HepG2 (cell line): Measurements from ENCODE around the gene PXMP4. TPM values are rescaled to one million over a fixed set of nuclear protein-coding genes. Genes with fewer than 3 reads are reported as not detected.
A peak's percentile ranks its signal among the peaks of the same experiment; 100 is the strongest.

Experiments
- ATF3 ChIP-seq: sonication (generic); formaldehyde crosslinking; IDR thresholded peaks from 2 replicates; pipeline ENCODE4 v1.4.0; 2020; ENCODE audit warnings: missing genetic modification reagents
- CAMTA2 ChIP-seq: sonication (generic); formaldehyde crosslinking; IDR thresholded peaks from 2 replicates; pipeline ENCODE4 v1.4.0; 2020; ENCODE audit warnings: mild to moderate bottlenecking, missing genetic modification reagents, borderline replicate concordance
- CBFB ChIP-seq: sonication (generic); formaldehyde crosslinking; IDR thresholded peaks from 2 replicates; pipeline ENCODE4 v1.4.0; 2020; ENCODE audit warnings: missing genetic modification reagents
- DNMT1 ChIP-seq: sonication (generic); formaldehyde crosslinking; IDR thresholded peaks from 2 replicates; pipeline ENCODE4 v1.5.1; 2020; ENCODE audit warnings: mild to moderate bottlenecking, missing genetic modification reagents
- ELF4 ChIP-seq: sonication (generic); formaldehyde crosslinking; IDR thresholded peaks from 2 replicates; pipeline ENCODE4 v1.5.0; 2020; ENCODE audit warnings: missing genetic modification reagents, mild to moderate bottlenecking, moderate library complexity, borderline replicate concordance
- FOXK1 ChIP-seq: sonication (generic); formaldehyde crosslinking; IDR thresholded peaks from 2 replicates; pipeline ENCODE4 v1.4.0; 2020; ENCODE audit warnings: low read depth, missing genetic modification reagents, borderline replicate concordance
- IKZF1 ChIP-seq: fragments of 450-650 bp; IDR thresholded peaks from 2 replicates; pipeline ENCODE4 v1.7.1; 2016
- MTA1 ChIP-seq: sonication (generic); formaldehyde crosslinking; IDR thresholded peaks from 2 replicates; pipeline ENCODE4 v1.4.0; 2020; ENCODE audit warnings: missing genetic modification reagents, mild to moderate bottlenecking, borderline replicate concordance
- NR1H2 ChIP-seq: sonication (generic); formaldehyde crosslinking; IDR thresholded peaks from 2 replicates; pipeline ENCODE4 v1.8.1; 2022; ENCODE audit warnings: low read depth, missing genetic modification reagents, borderline replicate concordance
- PCBP1 ChIP-seq: fragments of 200-400 bp; formaldehyde crosslinking; IDR thresholded peaks from 2 replicates; pipeline ENCODE4 v1.6.1; 2017; ENCODE audit warnings: mild to moderate bottlenecking, low read depth, low read length, borderline replicate concordance
- SKI ChIP-seq: fragments of 450-650 bp; IDR thresholded peaks from one replicate; pipeline ENCODE4 v1.6.1; 2018; ENCODE audit warnings: mild to moderate bottlenecking; ENCODE audit not compliant: partially characterized antibody
- SKIL ChIP-seq: sonication (generic); formaldehyde crosslinking; IDR thresholded peaks from 2 replicates; pipeline ENCODE4 v1.8.0; 2022; ENCODE audit warnings: missing genetic modification reagents, mild to moderate bottlenecking, moderate library complexity, borderline replicate concordance
- SOX6 ChIP-seq, 2 experiments: fragments of 450-650 bp in 1 of 2; sonication (generic) in 1 of 2; formaldehyde crosslinking in 1 of 2; IDR thresholded peaks; 2 replicates each; pipeline versions ENCODE4 v1.4.0 to v1.6.1; 2017 to 2020; ENCODE audit warnings: antibody characterized with exemption in 1 of 2, mild to moderate bottlenecking in 1 of 2, missing genetic modification reagents in 1 of 2
- ZBED4 ChIP-seq: sonication (generic); formaldehyde crosslinking; IDR thresholded peaks from 2 replicates; pipeline ENCODE4 v1.4.0; 2020; ENCODE audit warnings: missing genetic modification reagents, borderline replicate concordance
- ZBTB20 ChIP-seq: sonication (generic); formaldehyde crosslinking; IDR thresholded peaks from 2 replicates; pipeline ENCODE4 v1.8.1; 2023; ENCODE audit warnings: missing genetic modification reagents, low read depth, mild to moderate bottlenecking, borderline replicate concordance
- ZKSCAN8 ChIP-seq: IDR thresholded peaks from 2 replicates; pipeline ENCODE4 v1.6.1; 2016; ENCODE audit warnings: borderline replicate concordance, missing genetic modification reagents, missing compliant biosample characterization
- ZNF264 ChIP-seq: sonication (generic); formaldehyde crosslinking; IDR thresholded peaks from 2 replicates; pipeline ENCODE4 v1.4.0; 2020; ENCODE audit warnings: missing genetic modification reagents
- ZNF331 ChIP-seq: sonication (generic); formaldehyde crosslinking; IDR thresholded peaks from 2 replicates; pipeline ENCODE4 v1.4.0; 2020; ENCODE audit warnings: missing genetic modification reagents
- ZNF446 ChIP-seq: sonication (generic); formaldehyde crosslinking; IDR thresholded peaks from 2 replicates; pipeline ENCODE4 v1.5.0; 2020; ENCODE audit warnings: mild to moderate bottlenecking, missing genetic modification reagents
- ZNF720 ChIP-seq: sonication (generic); formaldehyde crosslinking; IDR thresholded peaks from 2 replicates; pipeline ENCODE4 v1.4.0; 2020; ENCODE audit warnings: missing genetic modification reagents
- ZNF883 ChIP-seq: sonication (generic); formaldehyde crosslinking; IDR thresholded peaks from 2 replicates; pipeline ENCODE4 v1.5.1; 2020; ENCODE audit warnings: mild to moderate bottlenecking, missing genetic modification reagents; ENCODE audit errors: not compliant biosample characterization
- polyA plus RNA-seq, 8 experiments: library from polyadenylated mRNA; depleted of rRNA in 3 of 8; stranded (reverse) in 7 of 8; unstranded in 1 of 8; fragments of >200 nt; fragmentation: Illumina TruSeq in 4 of 8; extraction: Trizol in 4 of 8; gene quantifications; 2 replicates each; pipeline versions ENCODE4 v1.2.1 to v1.2.3, GENCODE V29; 2011 to 2016; ENCODE audit warnings: low read depth in 4 of 8, missing spikeins in 1 of 8, mixed read lengths in 1 of 8; ENCODE audit not compliant: insufficient read depth in 1 of 8
- total RNA-seq, 5 experiments: library from RNA; depleted of rRNA; stranded (reverse); fragments of >200 nt; fragmentation: Illumina TruSeq; extraction: Trizol; gene quantifications; 2 replicates each; pipeline ENCODE4 v1.2.3, GENCODE V29; 2016; ENCODE audit warnings: low read depth in 1 of 5

PXMP4 gene
- total and polyA plus RNA-seq, 2 of the 13 experiments (the other 11 are each of a cell fraction or from before 2014, with no cell fraction given): not detected

- TF ChIP-seq ZBED4 (CRISPR knock-in tag) (peak; percentile 62), FOXK1 (CRISPR knock-in tag) (peak; percentile 77; the same call in 1 of the 2 replicates), ZKSCAN8 (CRISPR knock-in tag) (peak; percentile 51; the same call in 1 of the 2 replicates), ZNF331 (CRISPR knock-in tag) (peak; percentile 72; the same call in 1 of the 2 replicates), CBFB (CRISPR knock-in tag) (peak; percentile 50), SKIL (peak; percentile 52; the same call in 1 of the 2 replicates), DNMT1 (CRISPR knock-in tag) (no peak), PCBP1 (no peak), ATF3 (CRISPR knock-in tag) (peak; percentile 75; the same call in 1 of the 2 replicates), NR1H2 (CRISPR knock-in tag) (peak; percentile 55; the same call in 1 of the 2 replicates), ZNF264 (CRISPR knock-in tag) (peak; percentile 58; the same call in 1 of the 2 replicates), ZBTB20 (CRISPR knock-in tag) (peak; percentile 90; the same call in 1 of the 2 replicates), SOX6 (IDR thresholded peaks at IDR 0.05) (no peak), SOX6 (CRISPR knock-in tag; IDR thresholded peaks at IDR 0.05) (peak; percentile 66), CAMTA2 (CRISPR knock-in tag) (0 out of 2 replicates have a peak, but pooled peaks have one; percentile 23), ELF4 (CRISPR knock-in tag) (no peak), MTA1 (CRISPR knock-in tag) (peak; percentile 80; the same call in 1 of the 2 replicates), ZNF720 (CRISPR knock-in tag) (0 out of 2 replicates have a peak, but pooled peaks have one; percentile 65), IKZF1 (no peak), SKI (peak; percentile 8), ZNF883 (CRISPR knock-in tag) (peak; percentile 54), ZNF446 (CRISPR knock-in tag) (peak; percentile 82; the same call in 1 of the 2 replicates)
Observed at GRCh38 chr20:33686100-33686983, 33.8 kb downstream of the PXMP4 start, which contains the start of gene E2F1 (continued).
